Head of caudate nucleus (tissue), 42 donors: ENCODE measurements around the gene PLD5.
A peak's percentile ranks its signal among the peaks of the same experiment; 100 is the strongest.

Source experiments
- DNase-seq, 42 donors: peaks; one replicate each; pipeline versions ENCODE4 v3.0.0 to v3.0.0-alpha.2; 2020 to 2021; ENCODE audit warnings: mixed read lengths in 7 of 42
- intact Hi-C: fragments of 100-400 bp; cut with DNase I; formaldehyde crosslinking; loops from one replicate; pipeline ENCODE4 v1.15.0; 2022

PLD5 gene

DNA sequence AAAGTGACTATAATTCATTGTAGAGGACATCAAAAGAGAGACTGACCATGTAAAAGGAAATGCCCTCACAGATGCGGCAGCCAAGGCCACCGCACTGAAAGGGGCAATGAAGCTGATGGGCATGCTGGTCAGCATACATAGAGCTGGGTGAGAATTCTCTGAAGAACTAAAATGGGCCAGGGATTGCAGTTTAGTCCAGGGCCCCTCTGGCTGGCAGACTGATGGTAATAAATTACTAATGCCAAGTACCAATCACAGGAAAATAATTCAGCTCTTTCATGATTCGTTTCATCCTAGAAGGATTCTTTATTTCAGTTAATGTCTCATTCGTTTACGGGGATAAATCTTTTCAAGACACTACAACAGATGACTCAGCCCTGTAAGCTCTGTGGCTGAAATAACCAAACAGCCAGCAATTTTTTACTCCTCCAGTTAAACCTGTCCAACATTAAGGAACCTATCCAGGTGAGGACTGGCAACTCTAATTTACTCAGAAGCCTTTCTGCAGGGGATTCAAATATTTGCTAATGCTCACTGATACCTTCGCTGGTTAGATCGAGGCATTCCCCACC, 468.7 kb downstream of the PLD5 start:
- intact Hi-C loops = no loop called here
- DNase-seq = no peak

DNA sequence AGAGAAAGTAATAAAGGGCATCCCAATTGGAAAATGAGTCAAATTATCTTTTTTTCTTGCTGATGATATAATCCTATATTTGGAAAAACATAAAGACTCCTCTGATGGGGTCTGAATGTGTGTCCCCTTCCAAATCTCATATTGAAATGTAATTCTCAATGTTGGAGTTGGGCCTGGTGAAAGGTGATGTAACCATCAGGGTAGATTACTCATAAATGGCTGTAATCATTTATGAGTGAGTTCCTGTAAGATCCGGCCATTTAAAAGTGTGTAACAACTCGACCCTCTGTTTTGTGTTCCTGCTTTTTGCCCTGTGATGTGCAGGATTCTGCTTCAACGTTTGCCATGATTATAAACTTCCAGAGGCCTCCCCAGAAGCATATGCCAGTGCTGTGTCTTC, 481.3 kb downstream of the PLD5 start:
- intact Hi-C loops = no loop called here
- DNase-seq = no peak

DNA sequence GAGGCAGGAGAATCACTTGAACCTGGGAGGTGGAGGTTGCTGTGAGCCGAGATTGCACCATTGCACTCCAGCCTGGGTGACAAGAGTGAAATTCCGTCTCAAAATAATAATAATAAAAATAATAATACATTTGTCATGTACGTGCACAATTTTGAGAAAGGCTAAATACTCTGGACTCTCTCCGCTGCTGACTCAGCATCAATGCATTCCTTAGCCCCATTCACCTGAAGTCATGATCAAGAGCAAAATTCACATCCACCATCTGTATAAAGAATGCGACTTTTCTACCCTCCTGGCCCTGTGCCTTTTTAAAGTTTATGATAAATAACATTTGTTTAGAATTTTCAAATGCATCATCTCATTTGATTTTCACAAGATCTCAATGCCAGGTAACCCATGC, 490.1 kb downstream of the PLD5 start:
- intact Hi-C loops = no loop called here
- peak in 1 of 42 donors; percentile 2 for DNase-seq

DNA sequence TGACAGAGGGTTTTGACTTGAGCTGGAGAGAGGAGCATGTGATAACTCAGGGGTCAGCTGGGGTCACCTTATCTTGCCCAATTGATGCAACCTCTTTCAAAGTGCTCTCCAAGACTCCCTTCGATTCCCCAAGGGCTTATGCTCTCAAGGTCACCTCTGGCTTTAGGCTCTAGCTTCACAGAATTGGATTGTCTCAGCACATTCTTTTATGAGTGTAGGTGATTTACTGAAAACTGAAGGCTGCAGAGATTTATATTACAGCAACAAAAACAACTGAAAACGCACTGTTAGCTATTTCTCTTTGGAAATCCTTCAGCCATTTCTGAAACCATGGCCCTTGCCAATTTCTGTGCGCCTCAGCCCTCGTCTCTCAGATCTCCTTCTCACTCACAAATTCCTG, 491.1 kb downstream of the PLD5 start:
- intact Hi-C loops = no loop called here
- no peak for DNase-seq
